RCC 7860 (cell line): ENCODE measurements around the gene NOTUM.

ENCODE experiments used
- DNase-seq: peaks from one replicate; pipeline ENCODE4 v3.0.0-alpha.2; 2015; ENCODE audit warnings: low spot score
- FAIRE-seq: peaks from 2 replicates; lab custom pipeline; 2012; peaks lifted over from hg19 to GRCh38; lab: Jason Lieb, UNC

The NOTUM gene

DNA sequence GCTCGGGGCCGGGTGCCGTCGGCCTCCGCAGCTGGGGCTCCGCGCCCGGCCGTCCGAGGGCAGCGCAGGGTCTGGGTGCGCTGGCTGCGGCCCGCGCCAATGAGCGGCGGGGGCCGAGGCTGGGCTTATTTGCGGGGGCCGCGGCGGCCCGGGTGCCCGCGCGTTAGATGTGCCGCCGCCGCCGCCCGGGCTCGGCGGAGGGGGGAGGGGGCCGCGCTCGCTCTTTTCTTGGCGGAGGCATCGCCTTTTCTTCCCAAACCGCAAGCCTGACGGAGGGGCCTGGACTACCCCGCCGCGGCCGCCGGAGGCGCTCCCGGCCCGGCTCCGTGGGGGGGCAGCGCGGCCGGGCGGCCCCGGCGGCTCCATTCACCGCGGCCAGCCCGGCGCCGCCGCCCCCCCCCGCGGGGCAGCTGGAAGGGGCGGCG is at the start of gene NOTUM:
NOTUM (minus strand) TSS at position 101 of the 425 bp plus-strand sequence. CDS start 278 bp downstream, outside the sequence.
- DNase-seq (no peak), FAIRE-seq (no peak)

DNA sequence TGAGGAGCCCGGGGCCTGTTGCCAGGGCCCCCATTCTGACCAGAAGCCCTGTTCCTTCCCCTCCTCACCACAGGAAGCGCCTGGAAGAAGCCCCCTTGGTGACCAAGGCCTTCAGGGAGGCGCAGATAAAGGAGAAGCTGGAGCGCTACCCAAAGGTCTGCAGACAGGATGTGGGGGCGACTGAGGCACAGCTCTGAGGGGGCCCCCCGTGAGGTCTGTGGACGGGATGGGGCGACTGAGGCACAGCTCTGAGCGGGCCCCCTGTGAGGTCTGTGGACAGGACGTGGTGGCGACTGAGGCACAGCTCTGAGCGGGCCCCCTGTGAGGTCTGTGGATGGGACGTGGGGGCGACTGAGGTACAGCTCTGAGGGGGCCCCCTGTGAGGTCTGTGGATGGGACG is 48.4 kb upstream of the NOTUM start:
- no peak for FAIRE-seq
- DNase-seq, result no peak

DNA sequence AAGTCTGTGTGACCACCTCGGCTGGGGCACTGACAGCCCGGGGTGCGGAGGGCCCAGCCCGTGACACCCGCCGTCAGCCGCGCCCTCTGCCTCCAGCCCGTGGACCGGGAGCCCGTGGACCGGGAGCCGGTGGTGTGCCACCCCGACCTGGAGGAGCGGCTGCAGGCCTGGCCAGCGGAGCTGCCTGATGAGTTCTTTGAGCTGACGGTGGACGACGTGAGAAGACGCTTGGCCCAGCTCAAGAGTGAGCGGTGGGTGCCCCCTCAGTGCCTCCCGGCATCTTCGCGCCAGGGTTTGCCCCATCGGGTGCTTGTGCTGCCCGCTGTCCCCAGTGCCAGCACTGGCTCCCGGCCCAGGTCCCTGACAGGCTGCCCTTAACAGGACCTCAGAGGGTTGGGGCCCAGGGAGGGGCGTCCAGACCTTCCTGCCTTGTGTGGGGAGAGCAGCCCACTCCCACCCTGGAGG is 48.0 kb upstream of the NOTUM start:
- DNase-seq (no peak), FAIRE-seq (no peak)

DNA sequence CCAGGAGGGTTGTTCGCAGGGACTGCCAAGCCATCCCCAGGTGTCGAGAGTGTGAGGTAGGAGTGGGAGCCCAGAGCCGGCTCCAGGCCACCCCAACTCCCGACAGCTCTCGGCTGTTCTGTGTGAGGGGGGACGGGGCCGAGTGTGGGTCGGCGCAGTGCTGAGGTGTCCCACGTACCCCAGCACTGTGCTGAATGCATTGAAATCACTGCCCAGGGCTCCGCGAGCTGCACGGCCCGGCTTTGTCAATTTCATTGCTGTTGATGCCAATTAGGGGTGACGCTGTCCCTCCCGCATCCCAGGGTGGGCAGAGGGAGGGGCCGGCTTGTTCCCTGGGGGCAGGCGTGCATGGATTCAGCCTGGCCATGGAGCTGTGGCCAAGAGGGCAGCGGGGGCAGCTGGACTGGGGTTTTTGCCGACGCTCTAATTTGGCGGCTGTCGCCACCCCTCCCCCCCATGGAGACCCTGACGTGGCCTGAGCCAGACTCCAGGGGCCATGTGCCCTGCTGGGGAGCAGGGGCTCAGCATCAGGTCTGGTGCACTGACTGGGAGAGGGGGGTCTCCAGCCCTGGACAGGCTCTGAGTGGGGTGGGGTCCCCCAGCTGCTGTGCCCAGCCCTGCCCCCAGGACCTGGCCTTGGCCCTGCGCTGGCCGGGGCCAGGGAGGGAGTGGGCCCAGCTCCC is 47.4 kb upstream of the NOTUM start:
- FAIRE-seq (no peak), DNase-seq (no peak)

DNA sequence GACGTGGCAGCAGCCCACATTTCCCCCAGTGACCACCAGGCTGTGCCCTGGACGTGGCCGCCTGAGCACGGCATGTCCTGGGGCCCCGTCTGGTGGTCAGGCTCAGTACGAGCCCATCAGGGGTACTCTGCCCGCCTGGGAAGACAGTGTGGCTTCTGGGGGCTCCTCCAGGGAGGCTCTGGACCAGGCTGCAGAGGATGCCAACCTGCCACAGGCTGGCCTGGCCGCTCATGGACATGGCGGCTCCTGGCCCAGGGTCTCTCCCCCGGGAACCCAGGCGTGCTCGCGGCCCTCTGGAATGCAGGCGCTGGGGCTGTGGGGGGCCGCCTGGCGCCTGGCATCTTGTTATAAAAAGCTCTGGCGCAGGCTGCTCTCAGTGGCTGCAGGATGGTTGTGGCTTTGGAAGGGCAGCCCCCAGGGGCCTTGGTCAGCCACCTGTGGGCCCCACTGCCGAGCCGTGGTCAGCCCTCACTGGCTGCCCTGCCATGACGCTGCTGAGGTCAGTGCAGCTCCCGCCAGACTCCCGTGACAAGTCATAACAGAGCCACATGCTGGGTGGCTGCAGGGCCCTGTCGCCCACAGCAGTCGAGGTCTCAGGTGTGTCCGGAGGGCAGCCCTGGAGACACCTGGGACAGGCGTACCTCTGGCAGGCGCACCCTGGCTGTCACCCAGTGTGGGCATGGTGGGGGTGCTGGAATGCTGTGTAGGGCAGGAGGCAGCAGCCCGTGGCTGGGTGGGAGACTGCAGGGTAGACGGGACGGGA is 46.7 kb upstream of the NOTUM start:
- FAIRE-seq (no peak), DNase-seq (no peak)

DNA sequence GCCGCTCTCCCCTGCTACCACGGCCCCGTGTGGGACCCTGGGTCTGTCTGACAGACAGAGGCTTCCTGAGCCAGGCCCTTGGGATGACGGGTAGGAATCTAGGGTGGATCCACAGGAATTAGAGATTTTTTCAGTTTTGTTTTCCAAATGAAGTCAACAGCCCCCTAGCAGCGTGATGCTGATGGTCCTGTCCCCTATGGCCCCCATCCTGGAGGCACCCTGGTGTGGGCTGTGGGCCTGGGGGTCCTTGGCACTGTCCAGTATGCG is 46.2 kb upstream of the NOTUM start:
- no peak for FAIRE-seq
- no peak for DNase-seq

DNA sequence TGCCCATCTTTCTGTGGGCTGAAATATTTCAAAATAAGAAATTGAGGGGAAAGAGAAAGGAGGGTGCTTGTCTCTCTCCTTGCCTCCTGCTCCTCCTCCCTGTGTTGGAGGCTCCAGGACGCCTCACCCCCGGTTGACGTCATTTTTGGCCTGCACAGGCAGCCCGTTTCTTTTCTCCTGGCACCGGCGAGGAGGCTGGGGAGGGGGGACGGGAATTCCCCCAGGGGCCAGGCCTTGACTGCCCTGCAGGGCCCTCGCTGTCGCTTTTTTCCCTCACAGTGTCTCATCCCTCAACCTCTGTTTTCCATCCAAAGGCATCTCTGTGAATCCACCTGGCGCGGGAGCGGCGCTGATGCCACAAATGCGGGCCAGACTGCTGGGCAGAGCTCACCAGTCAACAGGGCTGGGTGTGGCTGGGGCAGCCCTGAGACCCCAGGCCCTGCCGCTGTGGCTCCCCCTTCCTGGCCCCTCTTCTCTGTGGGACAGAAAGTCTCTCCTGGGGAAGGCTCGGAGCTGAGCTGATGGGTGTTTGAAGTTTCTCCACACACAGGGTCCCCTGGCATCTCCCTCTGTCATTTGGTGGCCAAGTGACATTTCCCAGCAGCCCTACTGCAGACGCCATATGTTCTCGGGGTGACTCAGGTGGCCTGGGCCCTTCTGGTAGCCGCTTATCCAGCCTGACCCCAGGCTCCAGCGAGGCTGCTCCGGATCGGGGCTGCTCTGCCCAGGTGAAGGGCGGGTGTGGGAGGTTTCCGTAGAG is 45.7 kb upstream of the NOTUM start:
- no peak for DNase-seq
- no peak for FAIRE-seq

DNA sequence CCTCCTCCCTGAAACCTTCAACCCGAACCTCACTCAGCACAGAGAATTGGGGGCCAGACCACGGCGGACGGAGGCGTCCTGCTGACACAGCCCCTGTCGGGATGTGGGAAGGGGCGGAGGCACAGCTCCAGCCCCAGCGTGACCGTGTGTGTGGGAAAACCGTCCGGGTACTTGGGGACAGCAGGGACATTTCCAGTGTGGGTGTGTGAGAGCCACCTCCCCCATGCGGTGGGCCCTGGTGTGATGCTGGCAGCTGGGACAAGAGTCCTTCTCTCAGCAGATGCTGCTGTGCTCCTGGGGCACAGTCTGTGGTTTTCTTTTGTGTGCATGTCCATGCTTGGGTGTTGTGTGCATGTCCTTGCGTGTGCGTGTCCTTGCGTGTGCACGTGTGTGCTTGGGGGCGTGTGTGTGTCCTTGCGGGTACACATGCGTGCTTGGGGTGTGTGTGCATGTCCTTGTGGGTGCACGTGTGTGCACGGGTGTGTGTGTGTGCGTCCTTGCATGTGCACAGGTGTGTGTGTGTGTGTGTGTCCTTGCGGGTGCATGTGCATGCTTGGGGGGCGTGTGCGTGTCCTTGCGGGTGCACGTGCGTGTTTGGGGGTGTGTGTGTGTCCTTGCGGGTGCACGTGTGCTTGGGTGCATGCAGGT is 44.8 kb upstream of the NOTUM start:
- DNase-seq (no peak), FAIRE-seq (no peak)

DNA sequence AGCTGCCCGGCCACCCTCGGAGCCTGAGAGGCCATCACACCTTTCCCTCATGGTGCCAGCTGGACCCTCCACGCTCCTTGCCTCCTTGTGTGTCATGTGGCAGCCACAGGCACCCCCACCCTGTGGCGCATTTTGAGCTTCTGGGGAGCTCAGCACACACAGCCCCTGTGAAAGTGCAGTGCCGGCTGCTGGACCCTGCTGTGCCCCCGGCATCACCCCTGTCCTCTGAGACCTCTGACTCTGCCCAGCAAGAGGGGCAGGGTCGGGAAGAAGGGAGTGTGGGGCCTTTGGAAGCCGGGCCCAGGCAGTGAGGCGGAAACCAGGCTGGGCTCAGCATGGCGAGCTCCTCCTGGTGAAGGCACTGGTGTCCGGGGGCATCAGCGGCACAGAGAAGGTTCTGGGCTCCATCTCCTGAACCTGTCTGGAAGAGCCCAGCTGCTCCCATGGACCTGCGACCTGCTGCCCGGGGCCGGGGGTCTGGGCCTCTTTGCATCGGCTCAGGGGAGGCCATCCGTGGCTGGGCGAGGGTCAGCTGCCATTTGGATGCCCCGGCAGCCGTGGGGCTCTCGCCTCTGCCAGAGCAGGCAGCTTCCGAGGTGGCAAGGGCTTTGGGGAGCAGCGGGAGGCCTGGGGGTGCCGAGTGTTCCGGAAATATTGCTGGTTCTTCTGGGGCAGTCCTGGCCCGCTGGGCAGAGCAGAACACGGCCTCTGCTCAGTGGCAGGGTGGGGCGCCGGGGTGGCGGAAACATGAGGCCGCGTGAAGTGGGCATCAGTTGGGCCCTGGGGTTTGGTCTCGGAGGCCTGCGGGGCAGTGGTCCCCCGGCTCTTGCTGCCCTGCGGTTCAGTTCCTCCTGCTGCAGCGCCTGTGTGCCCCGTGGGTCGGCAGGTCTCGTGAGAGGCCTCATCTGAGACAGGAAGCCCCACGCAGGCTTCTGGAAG is 43.8 kb upstream of the NOTUM start:
- FAIRE-seq (no peak), DNase-seq (no peak)

DNA sequence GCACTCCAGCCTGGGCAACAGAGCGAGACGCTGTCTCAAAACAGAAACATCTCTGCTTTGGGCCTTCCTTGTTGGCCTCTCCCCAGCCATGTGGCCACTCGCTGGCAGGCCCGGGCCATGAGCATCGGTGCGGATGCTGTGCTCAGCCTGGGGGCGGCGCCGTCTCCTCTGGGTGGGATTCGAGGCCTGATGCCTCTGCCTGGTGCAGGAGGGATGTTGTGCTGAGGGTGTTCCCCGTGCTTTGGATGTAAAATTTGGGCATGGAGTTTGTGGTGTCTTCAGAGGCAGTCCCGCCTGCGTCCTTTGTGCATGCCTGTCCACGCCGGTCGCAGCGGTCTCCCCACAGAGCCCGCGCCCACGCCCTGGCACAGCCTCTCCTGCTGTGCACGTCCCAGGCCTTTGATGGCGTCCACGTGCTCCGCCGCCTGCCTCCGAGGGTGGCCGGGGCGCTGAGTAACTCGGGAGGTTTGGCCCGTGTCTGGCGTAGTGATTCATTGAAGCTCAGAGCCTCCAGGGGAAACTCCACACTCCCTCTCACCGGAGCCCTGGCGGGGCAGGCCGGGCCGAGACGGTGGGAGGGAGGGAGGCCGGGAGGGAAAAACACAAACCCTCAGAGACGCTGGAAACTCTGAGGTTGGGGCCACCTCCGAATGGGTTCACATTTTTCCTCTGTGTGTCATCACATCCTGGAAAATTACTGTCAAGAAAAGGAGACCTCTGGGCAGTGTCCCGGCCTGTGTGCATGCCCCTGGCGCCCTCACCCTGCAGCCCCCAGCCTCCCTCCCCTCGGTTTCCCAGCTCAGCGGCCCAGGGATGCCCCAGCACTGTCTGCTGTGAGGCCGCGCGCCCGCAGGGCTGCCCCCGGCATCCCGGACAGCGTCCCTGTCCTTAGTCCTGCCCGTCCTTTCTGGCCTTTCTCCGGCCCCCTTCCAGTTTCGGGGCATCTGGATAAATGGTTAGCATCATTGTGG is 42.7 kb upstream of the NOTUM start:
- DNase-seq, result peak; percentile 96

DNA sequence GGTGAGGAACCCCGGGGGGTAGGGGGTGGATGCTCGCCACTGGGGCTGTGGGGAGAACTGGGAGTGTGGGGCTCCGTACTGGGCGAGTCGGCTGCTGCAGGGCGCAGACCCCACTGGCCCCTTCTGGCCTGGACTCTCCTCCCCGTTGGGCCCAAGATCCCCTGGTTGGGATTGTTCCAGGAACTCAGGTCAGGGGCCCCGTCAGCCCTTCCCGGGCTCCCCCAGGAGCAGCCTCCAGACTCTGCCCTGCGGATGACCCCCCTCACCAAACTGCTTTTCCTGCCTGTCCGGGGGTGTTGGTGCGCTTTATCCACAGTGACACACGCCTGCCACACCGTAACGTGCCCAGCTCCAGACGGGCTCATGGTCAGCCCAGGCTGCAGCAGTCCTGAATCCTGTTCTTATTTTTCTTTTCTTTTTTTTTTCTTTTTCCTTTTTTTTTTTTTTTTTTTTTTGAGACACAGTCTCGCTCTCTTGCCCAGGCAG is 40.6 kb upstream of the NOTUM start:
- FAIRE-seq, result no peak
- DNase-seq, result no peak

More for the DNA sequence above, 42.7 kb upstream of the NOTUM start:
- peak; percentile 94 for FAIRE-seq

DNA sequence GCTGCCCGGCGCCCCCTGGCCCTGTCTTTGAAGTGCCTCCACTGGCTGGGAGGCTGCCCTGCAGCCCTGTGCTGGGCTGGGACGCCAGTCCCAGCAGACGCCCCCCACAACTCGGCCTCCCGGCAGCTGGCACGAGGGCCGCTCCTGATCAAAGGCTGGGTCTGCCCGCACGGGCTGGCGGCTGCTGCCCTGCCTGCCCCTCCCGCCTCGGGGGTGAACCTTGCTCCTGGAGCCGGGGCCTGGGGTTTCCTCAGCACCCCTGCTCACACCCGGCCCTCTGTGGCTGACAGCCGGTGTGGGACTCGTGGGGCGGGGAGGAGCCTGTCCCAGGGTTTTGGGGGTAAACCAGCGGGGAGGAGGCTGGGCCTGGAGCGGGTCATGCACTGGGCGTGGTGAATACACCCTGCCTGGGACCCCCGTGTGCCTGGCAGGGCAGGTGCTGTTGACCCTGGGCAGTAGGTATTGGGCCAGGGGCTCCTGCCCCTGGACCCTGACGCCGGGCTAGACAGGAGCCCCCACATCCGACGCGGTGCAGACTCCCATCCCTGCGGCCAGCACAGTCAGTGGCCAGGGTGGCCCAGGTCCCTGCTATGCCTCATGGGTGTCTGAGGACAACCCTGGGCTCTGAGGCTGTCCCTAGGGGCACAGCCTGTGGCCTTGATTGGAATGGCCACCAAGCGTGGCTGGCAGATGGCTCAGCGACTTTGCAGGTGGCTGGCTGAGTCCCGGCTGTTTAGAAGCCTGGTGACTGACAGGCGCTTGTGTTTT is 40.0 kb upstream of the NOTUM start:
- no peak for DNase-seq
- FAIRE-seq, result no peak

DNA sequence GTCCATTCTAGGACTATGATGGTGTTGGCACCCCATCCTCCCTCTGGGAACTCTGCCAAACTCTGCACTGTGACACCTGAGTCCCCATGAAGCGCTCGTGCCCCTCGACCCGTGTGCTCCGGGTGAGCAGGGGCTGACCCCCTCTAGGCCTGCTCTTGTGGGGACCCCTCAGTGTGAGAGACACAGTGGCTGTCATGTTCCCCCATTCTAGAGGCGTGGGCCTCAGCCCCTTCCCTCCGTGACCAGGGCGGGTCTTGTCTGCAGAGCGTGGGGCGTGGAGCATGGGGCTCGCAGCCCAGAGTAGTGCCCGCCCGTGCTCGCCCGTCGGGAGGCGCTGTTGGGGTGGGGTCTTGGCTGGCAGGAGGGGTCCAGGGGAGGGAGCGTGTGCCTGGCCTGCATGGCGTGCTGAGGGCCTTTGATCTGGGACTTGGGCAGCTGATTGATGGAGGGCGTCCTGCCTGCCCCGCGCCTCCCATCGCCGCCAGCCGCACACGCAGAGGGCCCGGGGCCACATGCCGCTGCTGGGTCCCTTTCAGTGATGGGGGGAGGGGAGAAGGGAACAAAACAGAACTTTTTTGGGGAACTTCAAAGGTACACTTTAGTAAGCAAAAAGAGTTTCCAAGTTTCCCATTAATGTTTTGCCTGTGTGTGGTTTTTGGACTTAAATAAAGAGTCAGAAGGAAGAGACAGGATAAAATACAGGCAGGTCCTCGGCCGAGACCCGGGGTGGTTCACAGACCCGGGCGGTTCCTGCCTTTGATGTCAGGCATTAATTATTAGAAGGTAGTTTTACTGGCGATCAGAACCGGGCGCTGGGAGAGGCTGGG is 39.2 kb upstream of the NOTUM start:
- no peak for FAIRE-seq
- no peak for DNase-seq

DNA sequence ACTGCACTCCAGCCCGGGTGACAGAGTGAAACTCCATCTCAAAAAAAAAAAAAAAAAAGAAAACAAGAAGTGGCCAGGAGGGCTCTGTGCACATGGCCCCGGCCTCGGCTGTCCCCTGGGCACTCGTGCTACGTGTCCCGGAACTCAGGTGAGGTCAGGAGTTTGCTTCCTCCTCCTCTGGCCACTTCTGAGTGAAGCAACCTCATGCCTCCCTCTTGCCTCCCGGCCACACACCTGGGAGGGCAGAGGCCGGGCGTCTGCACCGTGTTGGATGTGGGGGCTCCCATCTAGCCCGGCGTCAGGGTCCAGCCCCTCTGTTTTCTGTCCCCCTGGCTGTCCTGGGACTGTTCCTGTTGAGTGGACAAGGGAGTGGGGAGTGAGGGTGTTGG is 38.6 kb upstream of the NOTUM start:
- DNase-seq, result no peak
- no peak for FAIRE-seq

DNA sequence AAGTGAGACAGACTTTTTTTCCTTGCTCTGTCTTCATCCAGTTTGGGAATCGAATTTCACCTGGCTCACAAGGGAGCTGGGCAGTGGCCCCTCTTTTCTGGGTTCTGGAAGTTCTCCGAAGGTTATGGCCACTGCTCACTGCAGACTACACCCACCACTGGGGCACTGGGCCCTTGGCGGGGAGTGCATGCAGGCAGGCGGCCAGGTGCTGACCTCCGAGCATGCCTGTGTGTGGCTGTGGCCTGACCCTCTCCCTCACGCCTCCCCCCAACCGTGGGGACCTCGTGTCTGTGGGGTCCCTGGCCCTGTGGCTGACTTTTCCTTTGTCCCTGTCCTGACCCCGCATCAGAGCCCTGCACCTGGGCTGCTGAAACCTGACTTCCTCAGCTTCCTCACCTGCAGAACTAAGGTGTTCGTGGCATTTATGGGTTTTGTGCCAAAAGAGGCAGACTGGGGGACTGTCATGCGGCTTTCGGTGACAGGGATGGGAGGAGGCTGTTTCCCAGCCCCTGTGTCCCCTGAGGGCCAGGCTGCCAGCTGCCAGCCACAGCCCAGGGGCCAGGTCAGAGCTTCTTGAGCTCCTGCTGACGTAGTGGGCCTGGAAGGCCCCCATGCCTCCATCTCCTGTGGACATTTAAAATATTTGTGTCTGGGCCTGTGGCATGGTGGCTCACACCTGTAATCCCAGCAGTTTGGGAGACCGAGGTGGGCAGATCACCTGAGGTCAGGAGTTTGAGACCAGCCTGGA is 37.9 kb upstream of the NOTUM start:
- DNase-seq (no peak), FAIRE-seq (no peak)

DNA sequence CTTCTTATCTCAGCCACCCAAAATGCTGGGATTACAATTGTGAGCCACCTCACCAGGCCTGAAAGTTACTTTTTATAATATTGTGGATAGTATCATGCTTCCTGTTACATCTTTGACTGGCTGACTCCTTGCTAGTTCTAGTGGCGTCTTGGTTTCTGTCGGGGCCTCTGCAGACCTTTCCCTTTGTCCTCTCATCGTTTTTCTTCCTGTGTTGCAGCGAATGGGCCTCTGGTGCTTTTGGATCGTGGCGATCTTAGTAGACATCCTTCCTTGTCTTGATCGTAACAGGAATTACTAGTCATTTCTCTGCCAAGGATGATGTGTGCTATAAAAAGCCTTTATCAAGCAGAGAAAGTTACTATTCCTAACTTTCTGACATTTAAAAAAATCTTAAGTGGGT is 37.2 kb upstream of the NOTUM start:
- FAIRE-seq, result no peak

More for the DNA sequence above, 37.2 kb upstream of the NOTUM start:
- no peak for DNase-seq
